ENCODE data around the gene SLC7A1.

GRCh38 chr13:29523199-29523961 is 72.1 kb downstream of the SLC7A1 start:
- TF ChIP-seq, protein P1, sequence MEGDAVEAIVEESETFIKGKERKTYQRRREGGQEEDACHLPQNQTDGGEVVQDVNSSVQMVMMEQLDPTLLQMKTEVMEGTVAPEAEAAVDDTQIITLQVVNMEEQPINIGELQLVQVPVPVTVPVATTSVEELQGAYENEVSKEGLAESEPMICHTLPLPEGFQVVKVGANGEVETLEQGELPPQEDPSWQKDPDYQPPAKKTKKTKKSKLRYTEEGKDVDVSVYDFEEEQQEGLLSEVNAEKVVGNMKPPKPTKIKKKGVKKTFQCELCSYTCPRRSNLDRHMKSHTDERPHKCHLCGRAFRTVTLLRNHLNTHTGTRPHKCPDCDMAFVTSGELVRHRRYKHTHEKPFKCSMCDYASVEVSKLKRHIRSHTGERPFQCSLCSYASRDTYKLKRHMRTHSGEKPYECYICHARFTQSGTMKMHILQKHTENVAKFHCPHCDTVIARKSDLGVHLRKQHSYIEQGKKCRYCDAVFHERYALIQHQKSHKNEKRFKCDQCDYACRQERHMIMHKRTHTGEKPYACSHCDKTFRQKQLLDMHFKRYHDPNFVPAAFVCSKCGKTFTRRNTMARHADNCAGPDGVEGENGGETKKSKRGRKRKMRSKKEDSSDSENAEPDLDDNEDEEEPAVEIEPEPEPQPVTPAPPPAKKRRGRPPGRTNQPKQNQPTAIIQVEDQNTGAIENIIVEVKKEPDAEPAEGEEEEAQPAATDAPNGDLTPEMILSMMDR (IDR thresholded peaks at IDR 0.05) = no peak
- TF ChIP-seq POLR2AphosphoS5 (IDR thresholded peaks at IDR 0.05; ENCODE audit: insufficient read depth in 1 of 2, low read depth in 1 of 2) = no peak

Measured in vagina (tissue), 2 donors.